ENCODE results near the gene CASK. TPM values are rescaled to one million over a fixed set of nuclear protein-coding genes. Genes with fewer than 3 reads are reported as not detected.

The CASK gene
- total RNA-seq, 1 experiment from 2014 or later, result 10.9 TPM

Small RNAs within 50 kb of the gene (small RNA-seq; reads per million reads assigned to genes)
- gene AL353691.2 (0 reads per million in 2 experiments), gene RN7SL144P (0 to 0.10 reads per million in 2 experiments), gene RNU6-1321P (0 reads per million in 2 experiments), gene RNU6-202P (0 reads per million in 2 experiments)

Other genes starting within 250 kb of the CASK start
- not detected in 2 replicates for gene GPR34, start 234.6 kb downstream of the CASK start, total RNA-seq (2014; rRNA removed; shearing (Covaris generic))
- gene GPR82, start 199.4 kb downstream of the CASK start, total RNA-seq (2014; rRNA removed; shearing (Covaris generic)), result not detected in 2 replicates

Data from SK-MEL-5 (cell line).